OCI-LY1 (cell line): ENCODE data around the gene PTRHD1.

Experiments used
- H2AFZ ChIP-seq: fragments of 200-600 bp; sonication (generic), shearing (Covaris generic); 2 replicates; pipeline ENCODE4 v1.6.0; 2014; ENCODE audit warnings: antibody characterized with exemption, mild to moderate bottlenecking, low read length
- H3F3A ChIP-seq: fragments of 200-600 bp; sonication (generic), shearing (Covaris generic); 2 replicates; pipeline ENCODE4 v1.6.0; 2014; ENCODE audit warnings: mild to moderate bottlenecking, antibody characterized with exemption, low read length, moderate library complexity; ENCODE audit not compliant: insufficient read depth
- H3K27ac ChIP-seq: fragments of 200-600 bp; sonication (generic); 2 replicates; pipeline ENCODE4 v1.5.1; 2014; ENCODE audit warnings: low read length, mixed run types, mild to moderate bottlenecking, low read depth; ENCODE audit not compliant: poor library complexity, severe bottlenecking
- H3K27me3 ChIP-seq: fragments of 200-600 bp; sonication (generic); 2 replicates; pipeline ENCODE4 v1.6.0; 2014; ENCODE audit warnings: antibody characterized with exemption, mild to moderate bottlenecking, low read length, moderate library complexity; ENCODE audit not compliant: insufficient read depth
- H3K36me3 ChIP-seq: fragments of 200-600 bp; sonication (generic); 2 replicates; pipeline ENCODE4 v1.6.1; 2014; ENCODE audit warnings: mild to moderate bottlenecking, antibody characterized with exemption, low read length, moderate library complexity, mixed read lengths; ENCODE audit not compliant: insufficient read depth
- H3K4me1 ChIP-seq: fragments of 200-600 bp; sonication (generic); 2 replicates; pipeline ENCODE4 v1.5.1; 2014; ENCODE audit warnings: mild to moderate bottlenecking, low read length, moderate library complexity; ENCODE audit not compliant: insufficient read depth, severe bottlenecking
- H3K4me2 ChIP-seq: fragments of 200-600 bp; sonication (generic), shearing (Covaris generic); 2 replicates; pipeline ENCODE4 v1.6.1; 2014; ENCODE audit warnings: low read length
- H3K4me3 ChIP-seq: fragments of 200-600 bp; sonication (generic); 2 replicates; pipeline ENCODE4 v1.5.1; 2014; ENCODE audit warnings: low read length, low read depth, mild to moderate bottlenecking, mixed read lengths; ENCODE audit not compliant: poor library complexity, severe bottlenecking
- H3K79me2 ChIP-seq: fragments of 200-600 bp; shearing (Covaris generic); 2 replicates; pipeline ENCODE4 v1.6.1; 2016; ENCODE audit warnings: mixed run types, low read length, mixed read lengths; ENCODE audit not compliant: insufficient read depth
- H3K9ac ChIP-seq: fragments of 200-600 bp; sonication (generic), shearing (Covaris generic); 2 replicates; pipeline ENCODE4 v1.6.1; 2014; ENCODE audit warnings: mild to moderate bottlenecking, low read length, mixed read lengths
- H3K9me2 ChIP-seq: fragments of 200-600 bp; sonication (generic), shearing (Covaris generic); 2 replicates; pipeline ENCODE4 v1.6.1; 2014; ENCODE audit warnings: low read depth, mild to moderate bottlenecking, low read length, mixed read lengths
- H3K9me3 ChIP-seq: fragments of 200-600 bp; shearing (Covaris generic); 2 replicates; pipeline ENCODE4 v1.6.1; 2014; ENCODE audit warnings: low read length, mixed read lengths
- H4K20me1 ChIP-seq: fragments of 200-600 bp; sonication (generic), shearing (Covaris generic); 2 replicates; pipeline ENCODE4 v1.6.0; 2016; ENCODE audit warnings: mild to moderate bottlenecking, low read length; ENCODE audit not compliant: insufficient read depth
- EZH2 ChIP-seq: fragments of 200-600 bp; sonication (generic), shearing (Covaris generic); IDR thresholded peaks from 2 replicates; pipeline ENCODE4 v1.8.0; 2017; ENCODE audit warnings: borderline replicate concordance, mixed run types, mild to moderate bottlenecking, antibody characterized with exemption, low read length, moderate library complexity, mixed read lengths
- TF ChIP-seq, protein P1 (sequence below): fragments of 200-600 bp; sonication (generic), shearing (Covaris generic); IDR thresholded peaks from 2 replicates; pipeline ENCODE4 v1.5.1; 2017; ENCODE audit warnings: mild to moderate bottlenecking, antibody characterized with exemption, low read length, moderate library complexity, mixed read lengths

PTRHD1 gene

GRCh38 chr2:24771764-24772586 is 21.2 kb downstream of the PTRHD1 start:
- Histone ChIP-seq H3K9me3 (no peaks in the 10 kb centered on the region), H3K79me2 (no peaks in the 10 kb centered on the region), H3K27me3 (no peaks in the 10 kb centered on the region), H4K20me1 (no peaks in the 10 kb centered on the region), H3K36me3 (no peaks in the 10 kb centered on the region), H3K27ac (no peak overlapping the region), H3K4me1 (no peaks in the 10 kb centered on the region), H3K9ac (no peak overlapping the region), H3F3A (no peaks in the 10 kb centered on the region), H3K9me2 (no peaks in the 10 kb centered on the region), H2AFZ (no peak overlapping the region), H3K4me2 (no peak overlapping the region), H3K4me3 (no peak overlapping the region)
- no peak for TF ChIP-seq EZH2
- TF ChIP-seq, protein P1, sequence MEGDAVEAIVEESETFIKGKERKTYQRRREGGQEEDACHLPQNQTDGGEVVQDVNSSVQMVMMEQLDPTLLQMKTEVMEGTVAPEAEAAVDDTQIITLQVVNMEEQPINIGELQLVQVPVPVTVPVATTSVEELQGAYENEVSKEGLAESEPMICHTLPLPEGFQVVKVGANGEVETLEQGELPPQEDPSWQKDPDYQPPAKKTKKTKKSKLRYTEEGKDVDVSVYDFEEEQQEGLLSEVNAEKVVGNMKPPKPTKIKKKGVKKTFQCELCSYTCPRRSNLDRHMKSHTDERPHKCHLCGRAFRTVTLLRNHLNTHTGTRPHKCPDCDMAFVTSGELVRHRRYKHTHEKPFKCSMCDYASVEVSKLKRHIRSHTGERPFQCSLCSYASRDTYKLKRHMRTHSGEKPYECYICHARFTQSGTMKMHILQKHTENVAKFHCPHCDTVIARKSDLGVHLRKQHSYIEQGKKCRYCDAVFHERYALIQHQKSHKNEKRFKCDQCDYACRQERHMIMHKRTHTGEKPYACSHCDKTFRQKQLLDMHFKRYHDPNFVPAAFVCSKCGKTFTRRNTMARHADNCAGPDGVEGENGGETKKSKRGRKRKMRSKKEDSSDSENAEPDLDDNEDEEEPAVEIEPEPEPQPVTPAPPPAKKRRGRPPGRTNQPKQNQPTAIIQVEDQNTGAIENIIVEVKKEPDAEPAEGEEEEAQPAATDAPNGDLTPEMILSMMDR = no peak

DNA sequence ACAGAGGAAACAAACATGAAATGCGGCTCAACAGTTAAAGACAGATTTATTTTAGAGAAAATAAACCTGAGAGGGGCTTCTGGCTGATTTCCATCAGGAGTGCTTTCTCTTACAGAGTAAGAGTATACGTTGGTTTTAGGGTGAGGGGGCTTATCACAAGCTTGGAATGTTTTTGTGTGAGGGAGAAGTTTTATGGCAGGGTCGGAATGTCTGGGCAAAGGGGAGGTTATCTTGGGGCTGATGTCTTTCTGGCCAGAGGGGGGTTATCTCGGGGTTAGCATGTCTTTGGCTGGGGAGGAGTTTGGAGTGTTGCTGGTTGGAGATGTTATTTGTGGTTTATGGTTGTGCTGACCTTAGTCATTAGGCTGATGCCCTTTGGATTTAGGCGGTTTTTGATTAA is 22.1 kb downstream of the PTRHD1 start:
- H2AFZ ChIP-seq = no peak overlapping the region
- no peaks in the 10 kb centered on the region for H3K27me3 ChIP-seq
- TF ChIP-seq, protein P1 = no peak
- no peak for TF ChIP-seq EZH2
- no peaks in the 10 kb centered on the region for H4K20me1 ChIP-seq
- no peaks in the 10 kb centered on the region for H3F3A ChIP-seq
- no peak overlapping the region for H3K4me3 ChIP-seq
- no peak overlapping the region for H3K27ac ChIP-seq
- H3K79me2 ChIP-seq = no peaks in the 10 kb centered on the region
- H3K4me2 ChIP-seq = no peak overlapping the region
- no peaks in the 10 kb centered on the region for H3K9me3 ChIP-seq
- no peak overlapping the region for H3K9ac ChIP-seq
- H3K9me2 ChIP-seq = no peaks in the 10 kb centered on the region
- no peaks in the 10 kb centered on the region for H3K36me3 ChIP-seq
- no peaks in the 10 kb centered on the region for H3K4me1 ChIP-seq

DNA sequence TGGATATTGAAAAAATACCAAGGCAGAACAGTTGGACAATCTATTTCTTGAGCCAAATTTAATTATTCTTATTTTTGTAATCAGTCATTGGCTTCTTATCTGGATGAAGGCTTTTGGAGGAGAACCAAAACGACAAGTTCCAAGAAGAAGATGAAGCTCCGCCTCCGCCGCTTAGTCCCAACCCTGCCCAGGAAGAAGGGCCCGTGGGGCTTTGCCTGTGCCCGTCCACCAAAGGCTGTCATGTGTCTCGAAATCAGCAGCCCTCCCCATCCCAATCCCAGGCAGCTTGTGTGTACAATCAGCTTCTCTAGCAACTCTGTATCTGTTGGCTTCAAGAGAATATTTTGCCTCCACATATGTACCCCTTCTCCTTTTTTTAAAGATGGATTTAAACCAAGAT is 24.6 kb downstream of the PTRHD1 start:
- H3K4me2 ChIP-seq = no peak overlapping the region
- H3K36me3 ChIP-seq = peaks cover 3% of the 10 kb centered on the region; the same call in 1 of the 2 replicates
- H3K4me1 ChIP-seq = no peaks in the 10 kb centered on the region
- H2AFZ ChIP-seq = no peak overlapping the region
- no peak overlapping the region for H3K27ac ChIP-seq
- H3F3A ChIP-seq = no peaks in the 10 kb centered on the region
- H3K9ac ChIP-seq = no peak overlapping the region
- no peaks in the 10 kb centered on the region for H3K9me2 ChIP-seq
- no peaks in the 10 kb centered on the region for H3K79me2 ChIP-seq
- H4K20me1 ChIP-seq = no peaks in the 10 kb centered on the region
- no peaks in the 10 kb centered on the region for H3K9me3 ChIP-seq
- H3K27me3 ChIP-seq = no peaks in the 10 kb centered on the region
- no peak overlapping the region for H3K4me3 ChIP-seq
- no peak for TF ChIP-seq EZH2
- TF ChIP-seq, protein P1 = no peak
